Endodermal cell (in vitro differentiated cells): ENCODE measurements around the gene KIF7. TPM values are rescaled to one million over a fixed set of nuclear protein-coding genes. Genes with fewer than 3 reads are reported as not detected.

ENCODE experiments used
- DNase-seq: peaks from one replicate; pipeline ENCODE4 v3.0.0-alpha.2; 2017
- H3K27ac ChIP-seq: 2 replicates; pipeline ENCODE4 v1.5.1; 2013; ENCODE audit warnings: mild to moderate bottlenecking, low read depth, low read length, moderate library complexity
- H3K27me3 ChIP-seq: 2 replicates; pipeline ENCODE4 v1.6.1; 2013; ENCODE audit warnings: mild to moderate bottlenecking, low read length, moderate library complexity; ENCODE audit not compliant: insufficient read depth, control insufficient read depth, poor library complexity, severe bottlenecking
- H3K36me3 ChIP-seq: 2 replicates; pipeline ENCODE4 v1.7.0; 2013; ENCODE audit warnings: mild to moderate bottlenecking, low read length, moderate library complexity; ENCODE audit not compliant: control insufficient read depth, insufficient read depth
- H3K4me1 ChIP-seq: one replicate; pipeline ENCODE4 v1.7.0; 2013; ENCODE audit warnings: low read length; ENCODE audit not compliant: control insufficient read depth, insufficient read depth
- H3K4me3 ChIP-seq: 2 replicates; pipeline ENCODE4 v1.5.1; 2013; ENCODE audit warnings: mild to moderate bottlenecking, low read length, moderate library complexity
- H3K9ac ChIP-seq: 2 replicates; pipeline ENCODE4 v1.6.1; 2013; ENCODE audit warnings: mild to moderate bottlenecking, low read length, moderate library complexity; ENCODE audit not compliant: poor library complexity, severe bottlenecking; ENCODE audit errors: extremely low read depth
- H3K9me3 ChIP-seq: 2 replicates; pipeline ENCODE4 v1.6.1; 2013; ENCODE audit warnings: mild to moderate bottlenecking, low read length, moderate library complexity; ENCODE audit not compliant: control insufficient read depth
- H3K27ac Mint-ChIP-seq: 2 replicates; pipeline ENCODE4 v1.8.0; 2020; ENCODE audit warnings: mixed read lengths
- H3K27me3 Mint-ChIP-seq: 2 replicates; pipeline ENCODE4 v1.8.0; 2021; ENCODE audit warnings: mild to moderate bottlenecking, mixed read lengths; ENCODE audit not compliant: insufficient read depth
- H3K36me3 Mint-ChIP-seq: 2 replicates; pipeline ENCODE4 v1.8.0; 2020; ENCODE audit warnings: low read depth, mixed read lengths
- H3K4me1 Mint-ChIP-seq: 2 replicates; pipeline ENCODE4 v1.8.0; 2020; ENCODE audit warnings: mixed read lengths
- H3K4me3 Mint-ChIP-seq: 2 replicates; pipeline ENCODE4 v1.8.0; 2020; ENCODE audit warnings: mild to moderate bottlenecking, moderate library complexity, mixed read lengths
- H3K9me3 Mint-ChIP-seq: 2 replicates; pipeline ENCODE4 v1.8.0; 2020; ENCODE audit warnings: mild to moderate bottlenecking, mixed read lengths
- CTCF ChIP-seq: fragments of 200-600 bp; sonication (generic); conservative IDR thresholded peaks from 2 replicates; pipeline ENCODE4 v1.5.0; 2021; ENCODE audit warnings: antibody characterized with exemption, mild to moderate bottlenecking
- whole genome bisulfite sequencing, 2 experiments: methylation state at CpG; one replicate each; pipeline versions ENCODE4 v1.1.5 to v1.1.7; 2013; ENCODE audit warnings: missing lambda C conversion rate in 2 of 2, mixed read lengths in 1 of 2; ENCODE audit not compliant: insufficient coverage in 1 of 2, insufficient read length in 1 of 2; 5-methylcytosine and 5-hydroxymethylcytosine counted together
- total RNA-seq, 2 donors: library from RNA; stranded (reverse); fragmentation: NEBNext Ultra II Directional in 1 of 2; extraction: Animal tissue kit (Norgen Biotek cat#: 25700) in 1 of 2; gene quantifications; 2 replicates in 1 of 2; 3 replicates in 1 of 2; pipeline ENCODE4 v1.2.1, GENCODE V29; 2021

KIF7 gene
- total RNA-seq, 2 donors from 2014 or later: 22.9 to 24.4 TPM

- no peak overlapping the region for H3K9ac ChIP-seq
- Mint-ChIP-seq H3K27ac (no peak overlapping the region), H3K4me1 (peaks cover 6% of the 10 kb centered on the region), H3K9me3 (no peaks in the 10 kb centered on the region), H3K4me3 (no peak overlapping the region), H3K27me3 (peaks cover 47% of the 10 kb centered on the region), H3K36me3 (no peaks in the 10 kb centered on the region)
- peaks cover 5% of the 10 kb centered on the region for H3K27me3 ChIP-seq
- H3K27ac ChIP-seq: no peak overlapping the region
- no peaks in the 10 kb centered on the region for H3K9me3 ChIP-seq
- TF ChIP-seq CTCF: no peak
- DNase-seq: no peak
- no peak overlapping the region for H3K4me3 ChIP-seq
- no peaks in the 10 kb centered on the region for H3K36me3 ChIP-seq
- 58 to 94% methylated on average over 2 to 3 of the region's 4 CpGs for WGBS, 2 experiments
- no peaks in the 10 kb centered on the region for H3K4me1 ChIP-seq
Observed at GRCh38 chr15:89671687-89672086, 16.4 kb upstream of the KIF7 start.

DNA sequence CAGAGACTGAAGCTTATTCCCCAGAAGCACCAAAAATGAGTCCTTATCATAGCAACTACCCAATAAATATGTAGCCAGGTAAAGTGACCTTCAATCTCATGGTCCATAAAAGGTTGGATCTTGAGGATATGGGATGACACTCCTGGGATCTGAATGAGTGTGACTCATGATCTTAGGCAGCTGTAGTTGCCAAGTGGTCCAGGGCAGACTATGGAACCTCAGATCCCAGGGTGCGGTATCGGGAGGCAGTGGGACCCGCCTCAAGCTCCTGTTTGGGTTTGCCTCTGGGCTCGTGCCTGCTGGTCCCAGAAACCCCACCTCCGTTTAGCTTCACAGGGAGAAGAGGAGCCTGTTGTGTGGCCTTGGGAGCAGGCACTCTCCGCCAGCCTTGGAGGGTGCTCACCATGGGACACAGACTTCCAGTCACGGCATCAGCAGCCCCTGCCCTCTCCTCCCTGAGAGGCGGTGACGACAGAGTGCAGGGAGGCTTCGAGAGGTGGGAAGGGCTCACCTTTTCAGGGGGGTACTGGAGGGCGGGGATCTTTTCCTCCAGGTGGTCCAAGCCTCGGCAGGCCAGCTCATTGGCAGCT is 15.8 kb upstream of the KIF7 start:
- Histone ChIP-seq H3K36me3 (no peaks in the 10 kb centered on the region), H3K4me3 (no peak overlapping the region), H3K9me3 (no peaks in the 10 kb centered on the region), H3K4me1 (no peaks in the 10 kb centered on the region), H3K27ac (no peak overlapping the region), H3K9ac (no peak overlapping the region), H3K27me3 (peaks cover 6% of the 10 kb centered on the region)
- no peaks in the 10 kb centered on the region for H3K36me3 Mint-ChIP-seq
- no peaks in the 10 kb centered on the region for H3K9me3 Mint-ChIP-seq
- no peak overlapping the region for H3K27ac Mint-ChIP-seq
- 90 to 100% methylated on average over 5 to 12 of the region's 12 CpGs for WGBS, 2 experiments
- H3K27me3 Mint-ChIP-seq: peaks cover 52% of the 10 kb centered on the region
- no peak for TF ChIP-seq CTCF
- H3K4me1 Mint-ChIP-seq: peaks cover 6% of the 10 kb centered on the region
- DNase-seq: no peak
- no peak overlapping the region for H3K4me3 Mint-ChIP-seq

- no peak for DNase-seq
- no peak for TF ChIP-seq CTCF
- no peaks in the 10 kb centered on the region for H3K36me3 Mint-ChIP-seq
Observed at GRCh38 chr15:89669941-89670340, 14.7 kb upstream of the KIF7 start.

More at GRCh38 chr15:89669941-89670340, 14.7 kb upstream of the KIF7 start:
- Histone ChIP-seq H3K4me1 (no peaks in the 10 kb centered on the region), H3K4me3 (no peak overlapping the region), H3K27me3 (peaks cover 12% of the 10 kb centered on the region), H3K36me3 (no peaks in the 10 kb centered on the region), H3K9ac (no peak overlapping the region), H3K9me3 (no peaks in the 10 kb centered on the region), H3K27ac (no peak overlapping the region)
- peaks cover 50% of the 10 kb centered on the region for H3K27me3 Mint-ChIP-seq
- H3K4me1 Mint-ChIP-seq: peaks cover 3% of the 10 kb centered on the region
- 94 to 95% methylated on average over 13 to 15 of the region's 15 CpGs for WGBS, 2 experiments
- H3K4me3 Mint-ChIP-seq: no peak overlapping the region
- H3K9me3 Mint-ChIP-seq: no peaks in the 10 kb centered on the region
- H3K27ac Mint-ChIP-seq: no peak overlapping the region
